ENCODE results near the gene PRKAB1. TPM values are rescaled to one million over a fixed set of nuclear protein-coding genes. Genes with fewer than 3 reads are reported as not detected.

PRKAB1 gene
- total RNA-seq, 1 donor from 2014 or later: 41.2 TPM

DNA sequence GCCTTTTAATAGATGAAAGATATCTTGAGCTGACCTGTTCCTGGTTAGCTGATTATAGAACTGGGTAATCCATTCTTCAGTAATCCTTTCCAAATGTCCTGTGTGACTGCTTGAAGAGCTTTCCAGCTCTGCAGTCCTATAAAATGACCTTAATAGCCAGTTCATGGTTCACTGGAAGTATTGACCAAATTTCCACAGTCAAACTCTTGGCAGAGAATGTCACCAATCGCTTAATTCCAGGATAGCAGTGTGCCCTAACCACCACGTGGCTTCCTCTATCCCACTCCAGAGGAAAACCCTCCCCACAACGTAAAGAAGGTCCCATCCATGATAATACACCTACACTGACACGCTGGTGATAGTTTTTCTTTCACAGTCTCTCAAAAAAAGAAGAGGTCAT, 17.4 kb downstream of the PRKAB1 start:
- H3K4me1 ChIP-seq: peaks cover 0 to 3% of the 10 kb centered on the region in 2 donors
- H3K36me3 ChIP-seq: peaks cover 8 to 18% of the 10 kb centered on the region in 2 donors
- no peaks in the 10 kb centered on the region for H3K9me3 ChIP-seq
- H3K27ac ChIP-seq: no peak overlapping the region
- TF ChIP-seq, protein P1, sequence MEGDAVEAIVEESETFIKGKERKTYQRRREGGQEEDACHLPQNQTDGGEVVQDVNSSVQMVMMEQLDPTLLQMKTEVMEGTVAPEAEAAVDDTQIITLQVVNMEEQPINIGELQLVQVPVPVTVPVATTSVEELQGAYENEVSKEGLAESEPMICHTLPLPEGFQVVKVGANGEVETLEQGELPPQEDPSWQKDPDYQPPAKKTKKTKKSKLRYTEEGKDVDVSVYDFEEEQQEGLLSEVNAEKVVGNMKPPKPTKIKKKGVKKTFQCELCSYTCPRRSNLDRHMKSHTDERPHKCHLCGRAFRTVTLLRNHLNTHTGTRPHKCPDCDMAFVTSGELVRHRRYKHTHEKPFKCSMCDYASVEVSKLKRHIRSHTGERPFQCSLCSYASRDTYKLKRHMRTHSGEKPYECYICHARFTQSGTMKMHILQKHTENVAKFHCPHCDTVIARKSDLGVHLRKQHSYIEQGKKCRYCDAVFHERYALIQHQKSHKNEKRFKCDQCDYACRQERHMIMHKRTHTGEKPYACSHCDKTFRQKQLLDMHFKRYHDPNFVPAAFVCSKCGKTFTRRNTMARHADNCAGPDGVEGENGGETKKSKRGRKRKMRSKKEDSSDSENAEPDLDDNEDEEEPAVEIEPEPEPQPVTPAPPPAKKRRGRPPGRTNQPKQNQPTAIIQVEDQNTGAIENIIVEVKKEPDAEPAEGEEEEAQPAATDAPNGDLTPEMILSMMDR (IDR thresholded peaks at IDR 0.05): no peak
- intact Hi-C loops (cut with DNase I): no loop called here
- DNase-seq (ENCODE audit: low spot score in 2 of 2): no peak
- no peaks in the 10 kb centered on the region for H3K27me3 ChIP-seq
- no peak overlapping the region for H3K4me3 ChIP-seq

DNA sequence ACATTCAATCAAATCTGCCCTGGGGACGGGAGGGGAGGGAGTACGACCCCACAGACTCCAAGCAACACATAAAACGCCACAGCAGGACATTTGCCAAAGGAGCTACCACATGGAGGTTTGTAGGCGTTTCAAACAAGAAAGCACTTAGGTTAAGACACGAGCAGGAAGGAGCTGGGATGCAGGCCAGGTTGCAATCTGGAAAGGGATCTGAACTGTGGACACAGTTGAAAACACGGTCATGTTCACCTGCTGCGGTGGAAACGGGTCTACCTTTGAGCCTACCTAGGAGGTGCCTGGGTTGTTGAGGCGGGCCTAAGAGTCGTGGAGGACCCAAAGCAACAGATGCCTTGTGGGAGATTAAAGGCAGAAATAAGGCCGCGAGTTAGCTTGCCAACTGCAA, 18.4 kb downstream of the PRKAB1 start:
- H3K27ac ChIP-seq: no peak overlapping the region
- H3K4me1 ChIP-seq: peaks cover 0 to 3% of the 10 kb centered on the region in 2 donors
- intact Hi-C loops (cut with DNase I): no loop called here
- H3K27me3 ChIP-seq: no peaks in the 10 kb centered on the region
- TF ChIP-seq, protein P1 (IDR thresholded peaks at IDR 0.05): no peak
- H3K9me3 ChIP-seq: no peaks in the 10 kb centered on the region
- DNase-seq (ENCODE audit: low spot score in 2 of 2): no peak
- peaks cover 0 to 8% of the 10 kb centered on the region in 2 donors for H3K36me3 ChIP-seq
- H3K4me3 ChIP-seq: no peak overlapping the region

DNA sequence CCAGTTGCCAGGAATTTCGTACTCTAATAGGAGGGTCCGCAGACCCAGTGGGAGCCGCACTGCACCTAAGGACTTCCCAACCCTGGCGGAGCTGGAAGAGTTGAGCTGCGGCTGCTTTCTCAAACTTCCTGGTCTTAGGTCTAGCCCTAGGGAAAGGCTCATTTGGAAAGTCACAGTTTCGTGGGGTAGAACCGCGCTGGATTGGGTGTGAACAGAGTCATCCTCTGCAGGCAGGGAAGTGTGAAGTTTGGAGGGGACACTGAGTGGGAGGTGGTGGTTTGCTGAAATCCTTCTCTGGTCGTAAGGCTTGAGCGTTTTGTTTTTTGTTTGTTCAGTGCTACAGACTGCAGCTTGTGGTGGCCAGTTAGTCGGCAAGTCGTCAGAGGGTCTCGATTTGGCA, 18.8 kb downstream of the PRKAB1 start:
- H3K9me3 ChIP-seq: no peaks in the 10 kb centered on the region
- H3K27ac ChIP-seq: no peak overlapping the region
- no peak for DNase-seq (ENCODE audit: low spot score in 2 of 2)
- H3K4me3 ChIP-seq: no peak overlapping the region
- TF ChIP-seq, protein P1 (IDR thresholded peaks at IDR 0.05): no peak
- H3K4me1 ChIP-seq: peaks cover 0 to 3% of the 10 kb centered on the region in 2 donors
- no peaks in the 10 kb centered on the region for H3K27me3 ChIP-seq
- intact Hi-C loops (cut with DNase I): no loop called here
- peaks cover 0 to 4% of the 10 kb centered on the region in 2 donors for H3K36me3 ChIP-seq

DNA sequence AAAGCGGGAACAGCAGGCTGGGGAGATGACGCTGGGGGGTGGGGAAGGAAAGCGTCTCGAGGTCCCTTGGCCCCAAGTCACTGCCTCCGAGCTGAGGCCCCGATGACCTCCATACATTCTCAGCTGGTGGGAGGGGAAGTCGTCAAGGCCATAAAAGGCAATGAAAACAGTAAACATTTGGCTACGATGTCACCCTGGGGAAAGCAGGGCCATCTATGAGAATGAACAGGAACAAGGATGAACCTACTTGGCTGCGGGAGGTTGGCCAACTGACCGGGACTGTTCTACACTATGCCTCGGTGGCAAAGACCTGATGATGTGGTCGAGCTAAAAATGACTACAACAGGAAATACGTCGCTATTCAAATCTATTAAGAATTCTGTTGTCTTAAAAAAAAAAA, 19.5 kb downstream of the PRKAB1 start:
- TF ChIP-seq, protein P1 (IDR thresholded peaks at IDR 0.05): no peak
- intact Hi-C loops (cut with DNase I): no loop called here
- Histone ChIP-seq H3K9me3 (no peaks in the 10 kb centered on the region), H3K4me3 (no peak overlapping the region), H3K4me1 (peaks cover 0 to 3% of the 10 kb centered on the region in 2 donors), H3K36me3 (no peaks in the 10 kb centered on the region), H3K27ac (no peak overlapping the region), H3K27me3 (no peaks in the 10 kb centered on the region)
- no peak for DNase-seq (ENCODE audit: low spot score in 2 of 2)

DNA sequence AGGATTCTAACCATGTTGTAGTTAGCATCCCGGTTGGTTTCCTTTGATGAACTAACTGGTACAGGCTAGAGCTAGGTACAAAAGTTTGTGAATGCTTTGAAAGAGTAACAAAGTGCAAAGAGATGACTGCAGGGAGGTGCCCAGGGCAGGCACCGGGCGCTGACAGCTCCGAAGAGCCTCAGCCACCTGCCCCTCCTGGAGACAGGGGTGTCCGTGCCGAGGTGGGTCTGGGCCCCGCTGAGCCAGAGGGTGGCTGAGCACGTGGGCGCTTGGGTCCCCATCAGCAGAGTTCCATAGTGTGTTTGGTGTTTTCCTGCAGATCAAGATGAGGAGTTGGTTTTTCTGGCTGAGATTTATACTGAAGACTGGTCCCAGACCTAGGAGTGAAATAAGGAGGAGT, 19.9 kb downstream of the PRKAB1 start:
- DNase-seq (ENCODE audit: low spot score in 2 of 2): no peak
- intact Hi-C loops (cut with DNase I): no loop called here
- H3K4me1 ChIP-seq: peaks cover 0 to 2% of the 10 kb centered on the region in 2 donors
- H3K27me3 ChIP-seq: no peaks in the 10 kb centered on the region
- H3K4me3 ChIP-seq: no peak overlapping the region
- no peaks in the 10 kb centered on the region for H3K9me3 ChIP-seq
- H3K27ac ChIP-seq: no peak overlapping the region
- TF ChIP-seq, protein P1 (IDR thresholded peaks at IDR 0.05): no peak
- H3K36me3 ChIP-seq: no peaks in the 10 kb centered on the region

DNA sequence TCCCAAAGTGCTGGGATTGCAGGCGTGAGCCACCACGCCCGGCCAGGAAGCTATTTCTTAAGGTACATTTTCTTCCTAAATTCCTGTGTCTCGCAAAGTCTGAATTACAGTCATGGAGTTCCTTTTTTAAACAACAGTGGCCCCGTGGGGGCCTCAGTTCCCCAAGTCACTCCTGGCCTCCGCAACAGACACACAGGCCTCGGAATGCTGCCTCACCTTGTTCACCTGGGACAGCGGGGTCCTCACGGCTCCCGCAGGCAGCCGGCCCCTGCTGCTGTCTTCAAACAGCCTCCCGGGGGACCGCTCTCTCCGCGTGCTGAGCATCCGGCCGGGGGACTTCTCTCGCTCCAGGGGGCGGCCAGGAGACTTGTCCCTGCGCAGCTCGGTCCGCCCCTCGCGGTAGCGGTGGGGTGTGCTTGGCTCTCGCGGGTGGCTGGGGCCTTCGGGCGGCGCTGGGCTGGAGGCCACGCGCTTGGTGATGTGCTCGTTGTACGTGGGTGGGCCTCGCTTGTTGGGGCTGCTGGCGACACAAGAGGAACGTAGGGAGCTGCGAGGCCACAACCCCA, 22.1 kb downstream of the PRKAB1 start:
- H3K4me3 ChIP-seq: no peak overlapping the region
- H3K9me3 ChIP-seq: no peaks in the 10 kb centered on the region
- H3K27me3 ChIP-seq: no peaks in the 10 kb centered on the region
- no peak for DNase-seq (ENCODE audit: low spot score in 2 of 2)
- H3K4me1 ChIP-seq: peaks cover 0 to 3% of the 10 kb centered on the region in 2 donors
- H3K27ac ChIP-seq: no peak overlapping the region
- intact Hi-C loops (cut with DNase I): no loop called here
- TF ChIP-seq, protein P1 (IDR thresholded peaks at IDR 0.05): no peak
- no peaks in the 10 kb centered on the region for H3K36me3 ChIP-seq

Measured in ascending aorta (tissue), 2 donors.